HCT116 (cell line): ENCODE results near the gene IGFALS.

ENCODE experiments used
- EZH2 ChIP-seq: fragments of 200-600 bp; sonication (generic); IDR thresholded peaks from 2 replicates; pipeline ENCODE4 v1.6.1; 2017; ENCODE audit warnings: antibody characterized with exemption, mixed run types
- POLR2A ChIP-seq: IDR thresholded peaks from 2 replicates; pipeline ENCODE4 v1.7.0; 2011; ENCODE audit warnings: borderline replicate concordance; ENCODE audit not compliant: insufficient read depth, insufficient read length; ENCODE audit errors: extremely low read depth
- SRF ChIP-seq: IDR thresholded peaks from 2 replicates; pipeline ENCODE4 v1.6.1; 2012; ENCODE audit warnings: low read depth
- TCF7L2 ChIP-seq: IDR thresholded peaks from 2 replicates; pipeline ENCODE4 v1.7.0; 2011; ENCODE audit warnings: borderline replicate concordance, inconsistent platforms; ENCODE audit not compliant: insufficient read depth, insufficient read length; ENCODE audit errors: extremely low read depth
- TF ChIP-seq, protein P1 (sequence below): IDR thresholded peaks from 2 replicates; pipeline ENCODE4 v1.6.1; 2012; ENCODE audit warnings: low read depth
- TF ChIP-seq, protein P2 (sequence below), 3 experiments: fragments of 200-600 bp in 1 of 3; sonication (generic) in 1 of 3; IDR thresholded peaks in 2 of 3; conservative IDR thresholded peaks in 1 of 3; 2 replicates each; pipeline ENCODE4 v1.5.1; 2012 to 2017; ENCODE audit warnings: low read depth in 2 of 3, low read length in 2 of 3, antibody characterized with exemption in 1 of 3, borderline replicate concordance in 1 of 3, control low read depth in 1 of 3, mild to moderate bottlenecking in 1 of 3, mixed read lengths in 1 of 3, mixed run types in 1 of 3, moderate library complexity in 1 of 3; ENCODE audit not compliant: insufficient read depth in 1 of 3

DNA sequence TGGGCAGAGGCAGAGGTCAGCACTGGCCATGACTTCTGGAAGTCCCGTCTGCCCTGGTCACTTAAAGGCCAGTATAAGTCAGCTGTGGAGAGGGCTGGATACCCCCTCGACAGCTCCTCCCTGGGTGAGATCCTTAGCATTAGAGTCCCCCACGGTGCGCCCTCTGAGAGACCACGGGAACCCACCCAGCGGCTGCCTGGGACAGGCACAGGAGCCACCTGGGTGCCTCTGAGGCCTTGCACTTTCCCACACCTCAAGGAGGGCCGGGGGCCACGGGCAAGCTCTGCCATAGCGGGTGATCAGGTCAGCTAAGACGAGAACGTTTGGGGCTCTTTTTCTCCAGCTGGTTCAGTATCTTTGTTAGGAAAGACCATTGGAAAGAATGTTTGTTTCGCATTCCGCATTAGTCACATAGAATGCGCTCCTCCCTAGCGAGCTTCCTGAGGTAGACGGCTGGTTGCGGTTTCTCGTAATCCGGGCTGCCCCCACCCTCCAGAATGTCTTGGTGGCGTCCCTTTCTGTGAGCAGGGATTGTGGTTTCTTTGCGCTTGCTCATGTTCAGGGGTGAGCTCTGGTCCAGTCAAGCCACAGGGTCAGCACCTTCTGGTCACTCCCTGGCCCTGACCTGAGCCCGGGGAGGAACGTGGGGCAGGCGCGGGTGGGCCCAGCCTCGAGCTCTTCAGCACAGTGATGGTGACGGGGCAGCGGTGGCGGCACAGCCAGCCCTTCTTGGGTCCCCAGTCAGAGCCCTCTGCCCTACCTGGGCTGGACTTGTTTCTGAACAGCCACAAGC, 47.4 kb downstream of the IGFALS start:
- TF ChIP-seq, protein P1, sequence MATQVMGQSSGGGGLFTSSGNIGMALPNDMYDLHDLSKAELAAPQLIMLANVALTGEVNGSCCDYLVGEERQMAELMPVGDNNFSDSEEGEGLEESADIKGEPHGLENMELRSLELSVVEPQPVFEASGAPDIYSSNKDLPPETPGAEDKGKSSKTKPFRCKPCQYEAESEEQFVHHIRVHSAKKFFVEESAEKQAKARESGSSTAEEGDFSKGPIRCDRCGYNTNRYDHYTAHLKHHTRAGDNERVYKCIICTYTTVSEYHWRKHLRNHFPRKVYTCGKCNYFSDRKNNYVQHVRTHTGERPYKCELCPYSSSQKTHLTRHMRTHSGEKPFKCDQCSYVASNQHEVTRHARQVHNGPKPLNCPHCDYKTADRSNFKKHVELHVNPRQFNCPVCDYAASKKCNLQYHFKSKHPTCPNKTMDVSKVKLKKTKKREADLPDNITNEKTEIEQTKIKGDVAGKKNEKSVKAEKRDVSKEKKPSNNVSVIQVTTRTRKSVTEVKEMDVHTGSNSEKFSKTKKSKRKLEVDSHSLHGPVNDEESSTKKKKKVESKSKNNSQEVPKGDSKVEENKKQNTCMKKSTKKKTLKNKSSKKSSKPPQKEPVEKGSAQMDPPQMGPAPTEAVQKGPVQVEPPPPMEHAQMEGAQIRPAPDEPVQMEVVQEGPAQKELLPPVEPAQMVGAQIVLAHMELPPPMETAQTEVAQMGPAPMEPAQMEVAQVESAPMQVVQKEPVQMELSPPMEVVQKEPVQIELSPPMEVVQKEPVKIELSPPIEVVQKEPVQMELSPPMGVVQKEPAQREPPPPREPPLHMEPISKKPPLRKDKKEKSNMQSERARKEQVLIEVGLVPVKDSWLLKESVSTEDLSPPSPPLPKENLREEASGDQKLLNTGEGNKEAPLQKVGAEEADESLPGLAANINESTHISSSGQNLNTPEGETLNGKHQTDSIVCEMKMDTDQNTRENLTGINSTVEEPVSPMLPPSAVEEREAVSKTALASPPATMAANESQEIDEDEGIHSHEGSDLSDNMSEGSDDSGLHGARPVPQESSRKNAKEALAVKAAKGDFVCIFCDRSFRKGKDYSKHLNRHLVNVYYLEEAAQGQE, result no peak
- TF ChIP-seq TCF7L2, result no peak
- TF ChIP-seq POLR2A, result no peak
- no peak for TF ChIP-seq EZH2
- TF ChIP-seq, protein P2, sequence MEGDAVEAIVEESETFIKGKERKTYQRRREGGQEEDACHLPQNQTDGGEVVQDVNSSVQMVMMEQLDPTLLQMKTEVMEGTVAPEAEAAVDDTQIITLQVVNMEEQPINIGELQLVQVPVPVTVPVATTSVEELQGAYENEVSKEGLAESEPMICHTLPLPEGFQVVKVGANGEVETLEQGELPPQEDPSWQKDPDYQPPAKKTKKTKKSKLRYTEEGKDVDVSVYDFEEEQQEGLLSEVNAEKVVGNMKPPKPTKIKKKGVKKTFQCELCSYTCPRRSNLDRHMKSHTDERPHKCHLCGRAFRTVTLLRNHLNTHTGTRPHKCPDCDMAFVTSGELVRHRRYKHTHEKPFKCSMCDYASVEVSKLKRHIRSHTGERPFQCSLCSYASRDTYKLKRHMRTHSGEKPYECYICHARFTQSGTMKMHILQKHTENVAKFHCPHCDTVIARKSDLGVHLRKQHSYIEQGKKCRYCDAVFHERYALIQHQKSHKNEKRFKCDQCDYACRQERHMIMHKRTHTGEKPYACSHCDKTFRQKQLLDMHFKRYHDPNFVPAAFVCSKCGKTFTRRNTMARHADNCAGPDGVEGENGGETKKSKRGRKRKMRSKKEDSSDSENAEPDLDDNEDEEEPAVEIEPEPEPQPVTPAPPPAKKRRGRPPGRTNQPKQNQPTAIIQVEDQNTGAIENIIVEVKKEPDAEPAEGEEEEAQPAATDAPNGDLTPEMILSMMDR (IDR thresholded peaks at IDR 0.05 in 2 of 3, conservative IDR thresholded peaks at IDR 0.05 in 1 of 3; ENCODE audit: borderline replicate concordance in 1 of 3, insufficient read depth in 1 of 3, low read depth in 2 of 3, low read length in 2 of 3), result no peak
- TF ChIP-seq SRF, result no peak
